ENCODE measurements around the gene SLC9A9. TPM values are rescaled to one million over a fixed set of nuclear protein-coding genes. Genes with fewer than 3 reads are reported as not detected.
A peak's percentile ranks its signal among the peaks of the same experiment; 100 is the strongest.

The SLC9A9 gene
- total and polyA plus RNA-seq, 9 of the 15 experiments (the other 6 are each of a cell fraction or from before 2014, with no cell fraction given), result 0.03 to 0.13 TPM; not detected in 7

- Histone ChIP-seq H3K9ac (ENCODE audit: insufficient read depth in 1 of 2, low read depth in 2 of 2, low read length in 2 of 2) (no peak overlapping the region), H3K79me2 (ENCODE audit: control insufficient read depth, insufficient read depth, low read length) (no peaks in the 10 kb centered on the region), H3K27me3 (ENCODE audit: control insufficient read depth in 2 of 2, insufficient read depth in 2 of 2, low read length in 2 of 2) (no peaks in the 10 kb centered on the region), H3K4me3 (no peak overlapping the region), H3K36me3 (ENCODE audit: control insufficient read depth, insufficient read depth, low read length) (no peaks in the 10 kb centered on the region), H3K4me2 (ENCODE audit: insufficient read depth, low read length) (no peak overlapping the region), H4K20me1 (replicated peaks; ENCODE audit: control insufficient read depth, insufficient read depth, low read length) (no peaks in the 10 kb centered on the region), H3K4me1 (replicated peaks in 1 of 2; ENCODE audit: control insufficient read depth in 2 of 2, insufficient read depth in 2 of 2, low read length in 2 of 2) (peaks cover 2 to 4% of the 10 kb centered on the region in 2 experiments; a peak in 2 of 5 replicates), H3K9me1 (ENCODE audit: control insufficient read depth, insufficient read depth, low read length) (no peaks in the 10 kb centered on the region), H2AFZ (ENCODE audit: low read depth, low read length) (peak overlapping the region; percentile 48; the same call in 1 of the 2 replicates), H3K9me3 (replicated peaks; ENCODE audit: control insufficient read depth, insufficient read depth, low read depth, low read length) (no peaks in the 10 kb centered on the region), H3K27ac (ENCODE audit: extremely low read depth, low read depth, low read length) (no peak overlapping the region)
- no peak for ATAC-seq
- in situ Hi-C loops (cut with MboI), result no loop called here
- WGBS (ENCODE audit: insufficient coverage, low coverage, missing lambda C conversion rate), result 77% methylated on average over 5 of the region's 5 CpGs
- BruUV-seq (replicated peaks), result no TSS peak
- no peak for DNase-seq (ENCODE audit: extremely low read depth in 1 of 4, low spot score in 3 of 4)
- no peak for FAIRE-seq
- intact Hi-C loops (cut with micrococcal nuclease), result no loop called here
- ChIA-PET CTCF (ENCODE audit: low intra/inter-chr PET ratio) (no interaction called here), POLR2A (interaction anchor here (0.8 to 1.6 kb wide), 2 partner anchors 11 to 13 kb away, joined by 6 read pairs; no protein-coding TSS in a partner anchor)
- no peak for TF ChIP-seq MAFK (IDR thresholded peaks at IDR 0.05; ENCODE audit: low read length)
- TF ChIP-seq ZNF197 (CRISPR knock-in tag; IDR thresholded peaks at IDR 0.05; ENCODE audit: low read depth), result no peak
- no peak for TF ChIP-seq ZNF512 (tag; IDR thresholded peaks at IDR 0.05)
- no peak for TF ChIP-seq CHD2 (IDR thresholded peaks at IDR 0.05; ENCODE audit: low read depth, low read length)
- TF ChIP-seq ZNF740 (CRISPR knock-in tag; IDR thresholded peaks at IDR 0.05), result no peak
- TF ChIP-seq ZNF740 (tag; IDR thresholded peaks at IDR 0.05), result no peak
- no peak for TF ChIP-seq FOXO4 (CRISPR knock-in tag; IDR thresholded peaks at IDR 0.05)
- no peak for TF ChIP-seq RBM17 (IDR thresholded peaks at IDR 0.05; ENCODE audit: borderline replicate concordance, low read depth, low read length)
- TF ChIP-seq GATA2 (CRISPR knock-in tag; IDR thresholded peaks at IDR 0.05), result no peak
- no peak for TF ChIP-seq SREBF2 (CRISPR knock-in tag; IDR thresholded peaks at IDR 0.05)
- TF ChIP-seq ESRRB (CRISPR knock-in tag; IDR thresholded peaks at IDR 0.05; ENCODE audit: borderline replicate concordance), result no peak
- TF ChIP-seq KDM2B (CRISPR knock-in tag; IDR thresholded peaks at IDR 0.05), result no peak
- TF ChIP-seq E2F8 (IDR thresholded peaks at IDR 0.05; ENCODE audit: low read depth, partially characterized antibody), result no peak
- TF ChIP-seq TCF15 (CRISPR knock-in tag; IDR thresholded peaks at IDR 0.05), result no peak
Measured at GRCh38 chr3:143294188-143294587, 554.1 kb downstream of the SLC9A9 start.
